Neuronal stem cell (in vitro differentiated cells): ENCODE measurements around the gene KCNJ11.

Experiments
- DNase-seq: peaks from one replicate; pipeline ENCODE4 v3.0.0-alpha.2; 2013; ENCODE audit warnings: low spot score
- H2AFZ ChIP-seq: one replicate; pipeline ENCODE4 v1.6.1; 2013; ENCODE audit warnings: mild to moderate bottlenecking, low read length, inconsistent platforms
- H2AK5ac ChIP-seq: 2 replicates; pipeline ENCODE4 v1.6.1; 2013; ENCODE audit warnings: low read depth, mild to moderate bottlenecking, inconsistent platforms, low read length, moderate library complexity, mixed read lengths
- H2BK120ac ChIP-seq: 2 replicates; pipeline ENCODE4 v1.6.1; 2013; ENCODE audit warnings: low read depth, mild to moderate bottlenecking, inconsistent platforms, low read length, moderate library complexity, mixed read lengths
- H2BK12ac ChIP-seq: one replicate; pipeline ENCODE4 v1.6.1; 2013; ENCODE audit warnings: low read length, inconsistent platforms
- H2BK15ac ChIP-seq: 2 replicates; pipeline ENCODE4 v1.6.1; 2013; ENCODE audit warnings: mild to moderate bottlenecking, low read length, inconsistent platforms, mixed read lengths
- H2BK5ac ChIP-seq: one replicate; pipeline ENCODE4 v1.6.1; 2013; ENCODE audit warnings: inconsistent platforms, mild to moderate bottlenecking, low read length, moderate library complexity
- H3K14ac ChIP-seq: one replicate; pipeline ENCODE4 v1.6.1; 2013; ENCODE audit warnings: low read length, inconsistent platforms
- H3K18ac ChIP-seq: 2 replicates; pipeline ENCODE4 v1.6.1; 2013; ENCODE audit warnings: low read length, inconsistent platforms
- H3K23ac ChIP-seq: 2 replicates; pipeline ENCODE4 v1.6.1; 2013; ENCODE audit warnings: low read depth, mild to moderate bottlenecking, mixed read lengths, low read length, inconsistent platforms; ENCODE audit not compliant: poor library complexity
- H3K27ac ChIP-seq: replicated peaks from 3 replicates; pipeline ENCODE4 v1.5.1; 2013; ENCODE audit warnings: low read length, inconsistent platforms
- H3K27me3 ChIP-seq, 3 experiments: 2 replicates each; pipeline ENCODE4 v1.6.1; 2013; ENCODE audit warnings: low read length in 3 of 3, mild to moderate bottlenecking in 2 of 3, inconsistent platforms in 1 of 3, low read depth in 1 of 3, mixed read lengths in 1 of 3, moderate library complexity in 1 of 3; ENCODE audit not compliant: control insufficient read depth in 3 of 3, insufficient read depth in 3 of 3
- H3K36me3 ChIP-seq, 2 donors: replicated peaks in 1 of 2; 2 replicates each; pipeline ENCODE4 v1.6.1; 2013; ENCODE audit warnings: low read length in 2 of 2; ENCODE audit not compliant: control insufficient read depth in 2 of 2, insufficient read depth in 2 of 2
- H3K4ac ChIP-seq: 2 replicates; pipeline ENCODE4 v1.6.1; 2013; ENCODE audit warnings: inconsistent platforms, mild to moderate bottlenecking, low read length, moderate library complexity
- H3K4me1 ChIP-seq, 2 donors: 1 replicate in 1 of 2; 2 replicates in 1 of 2; pipeline ENCODE4 v1.6.1; 2013; ENCODE audit warnings: low read length in 2 of 2, low read depth in 1 of 2; ENCODE audit not compliant: control insufficient read depth in 2 of 2, insufficient read depth in 1 of 2
- H3K4me2 ChIP-seq: one replicate; pipeline ENCODE4 v1.6.1; 2013; ENCODE audit warnings: mild to moderate bottlenecking, low read length, inconsistent platforms; ENCODE audit not compliant: insufficient read depth, poor library complexity, severe bottlenecking
- H3K4me3 ChIP-seq, 2 donors: 2 replicates each; pipeline ENCODE4 v1.5.1; 2013; ENCODE audit warnings: low read length in 2 of 2, mild to moderate bottlenecking in 2 of 2, inconsistent platforms in 1 of 2, moderate library complexity in 1 of 2
- H3K79me1 ChIP-seq: one replicate; pipeline ENCODE4 v1.6.1; 2013; ENCODE audit warnings: low read depth, mild to moderate bottlenecking, inconsistent platforms, low read length, moderate library complexity
- H3K9ac ChIP-seq: one replicate; pipeline ENCODE4 v1.6.1; 2013; ENCODE audit warnings: mild to moderate bottlenecking, low read depth, low read length, inconsistent platforms; ENCODE audit not compliant: poor library complexity
- H3K9me3 ChIP-seq, 2 donors: replicated peaks in 1 of 2; 2 replicates each; pipeline versions ENCODE3 to v1.6.1; 2013; ENCODE audit warnings: low read length in 2 of 2, mild to moderate bottlenecking in 2 of 2, inconsistent platforms in 1 of 2, low read depth in 1 of 2, mixed read lengths in 1 of 2, moderate library complexity in 1 of 2; ENCODE audit not compliant: control insufficient read depth in 2 of 2, insufficient read depth in 1 of 2
- H4K8ac ChIP-seq: one replicate; pipeline ENCODE4 v1.6.1; 2013; ENCODE audit warnings: low read depth, mild to moderate bottlenecking, inconsistent platforms, low read length, moderate library complexity
- H4K91ac ChIP-seq: one replicate; pipeline ENCODE4 v1.6.1; 2013; ENCODE audit warnings: low read length, low read depth, mild to moderate bottlenecking, inconsistent platforms; ENCODE audit not compliant: poor library complexity
- WGBS, 2 donors: extraction: QIAGEN DNeasy Blood & Tissue Kit; methylation state at CpG; one replicate each; pipeline ENCODE4 v1.1.7; 2013; ENCODE audit warnings: missing lambda C conversion rate in 2 of 2, mixed read lengths in 1 of 2; ENCODE audit not compliant: insufficient read length in 2 of 2, insufficient replicate concordance in 1 of 2; ENCODE audit errors: extremely low coverage in 2 of 2; 5-methylcytosine and 5-hydroxymethylcytosine counted together

KCNJ11 gene

DNA sequence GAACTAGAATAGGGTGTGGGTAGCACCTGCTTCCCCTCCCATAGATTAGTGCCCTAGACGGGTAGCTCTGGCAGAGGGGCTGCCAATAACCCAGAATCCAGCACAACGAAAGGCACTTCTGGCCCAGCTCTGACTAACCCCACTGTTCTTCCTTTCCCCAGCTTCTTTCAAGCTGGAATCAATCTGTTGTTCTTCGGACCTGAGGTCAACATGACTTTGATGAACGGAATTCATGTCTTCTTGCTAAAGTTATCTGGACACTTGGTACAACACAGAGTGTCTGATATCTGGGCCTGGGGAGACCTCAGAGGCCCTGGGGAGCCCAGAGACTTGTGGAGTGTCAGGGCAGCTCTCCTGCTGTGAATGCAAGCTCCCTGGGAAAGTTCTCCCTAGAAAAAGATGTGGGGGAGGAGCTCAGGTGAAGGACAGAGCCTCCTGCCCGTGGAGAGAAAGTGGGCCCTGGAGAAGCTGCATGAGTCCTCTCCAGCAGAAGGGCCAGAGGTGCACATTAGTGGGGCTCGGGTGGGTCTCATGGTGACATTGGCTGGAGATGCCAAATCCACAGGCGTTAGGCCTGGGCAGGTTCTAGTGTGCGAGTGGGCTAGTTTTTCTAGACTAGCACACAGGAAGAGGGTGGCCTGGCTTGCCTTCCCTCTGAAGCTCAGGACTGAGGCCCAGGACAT, 6.3 kb downstream of the KCNJ11 start:
- no peak for DNase-seq
- H3K14ac ChIP-seq, result no peak overlapping the region
- H4K8ac ChIP-seq, result no peak overlapping the region
- no peak overlapping the region for H3K23ac ChIP-seq
- H2BK12ac ChIP-seq, result no peak overlapping the region
- no peak overlapping the region for H3K27ac ChIP-seq
- no peak overlapping the region for H4K91ac ChIP-seq
- no CpG with 5 or more reads among the region's 8 CpGs for WGBS, 2 donors
- H3K18ac ChIP-seq, result peak overlapping the region; percentile 27
- H3K9me3 ChIP-seq, result peaks cover 6 to 23% of the 10 kb centered on the region in 2 donors
- H3K4me2 ChIP-seq, result no peak overlapping the region
- no peak overlapping the region for H3K4ac ChIP-seq
- peaks cover 0 to 8% (median 0%) of the 10 kb centered on the region in 3 experiments for H3K27me3 ChIP-seq
- peaks cover 0 to 39% of the 10 kb centered on the region in 2 donors for H3K36me3 ChIP-seq
- no peak overlapping the region for H3K9ac ChIP-seq
- H2BK15ac ChIP-seq, result no peak overlapping the region
- no peak overlapping the region for H3K4me3 ChIP-seq
- no peak overlapping the region for H2AFZ ChIP-seq
- no peaks in the 10 kb centered on the region for H3K79me1 ChIP-seq
- no peaks in the 10 kb centered on the region for H3K4me1 ChIP-seq
- no peak overlapping the region for H2BK120ac ChIP-seq
- no peak overlapping the region for H2AK5ac ChIP-seq
- H2BK5ac ChIP-seq, result no peak overlapping the region

DNA sequence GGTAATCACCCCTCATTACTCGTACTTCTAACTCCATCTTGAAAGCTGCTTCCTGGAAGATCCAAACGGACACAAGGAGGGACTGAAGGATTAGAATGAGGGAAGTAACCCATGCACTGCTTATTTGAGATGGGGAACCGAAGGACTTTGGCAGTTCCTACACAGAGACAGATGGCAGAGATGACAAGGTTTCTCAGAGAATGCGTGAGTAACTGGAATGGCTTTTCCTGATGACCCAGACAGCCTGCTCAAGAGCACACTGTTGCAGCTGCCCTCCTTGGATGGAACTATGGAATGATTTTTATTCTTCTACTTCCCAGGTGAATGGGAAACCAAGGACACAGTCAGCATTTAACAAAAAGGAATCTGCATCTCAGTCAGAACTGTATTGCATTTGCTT, 7.3 kb downstream of the KCNJ11 start:
- Histone ChIP-seq H4K8ac (no peak overlapping the region), H3K4ac (no peak overlapping the region), H2AK5ac (no peak overlapping the region), H3K23ac (no peak overlapping the region), H3K4me2 (no peak overlapping the region), H3K27me3 (peaks cover 0 to 5% (median 0%) of the 10 kb centered on the region in 3 experiments), H2AFZ (no peak overlapping the region), H2BK15ac (no peak overlapping the region), H3K9ac (no peak overlapping the region), H2BK5ac (no peak overlapping the region), H3K4me1 (no peaks in the 10 kb centered on the region), H4K91ac (no peak overlapping the region), H3K4me3 (no peak overlapping the region), H2BK12ac (no peak overlapping the region), H3K9me3 (peaks cover 5 to 29% of the 10 kb centered on the region in 2 donors), H2BK120ac (no peak overlapping the region), H3K36me3 (peaks cover 0 to 49% of the 10 kb centered on the region in 2 donors), H3K14ac (no peak overlapping the region), H3K27ac (no peak overlapping the region), H3K79me1 (no peaks in the 10 kb centered on the region), H3K18ac (no peak overlapping the region)
- DNase-seq, result no peak
- no CpG with 5 or more reads among the region's 4 CpGs for WGBS, 2 donors

DNA sequence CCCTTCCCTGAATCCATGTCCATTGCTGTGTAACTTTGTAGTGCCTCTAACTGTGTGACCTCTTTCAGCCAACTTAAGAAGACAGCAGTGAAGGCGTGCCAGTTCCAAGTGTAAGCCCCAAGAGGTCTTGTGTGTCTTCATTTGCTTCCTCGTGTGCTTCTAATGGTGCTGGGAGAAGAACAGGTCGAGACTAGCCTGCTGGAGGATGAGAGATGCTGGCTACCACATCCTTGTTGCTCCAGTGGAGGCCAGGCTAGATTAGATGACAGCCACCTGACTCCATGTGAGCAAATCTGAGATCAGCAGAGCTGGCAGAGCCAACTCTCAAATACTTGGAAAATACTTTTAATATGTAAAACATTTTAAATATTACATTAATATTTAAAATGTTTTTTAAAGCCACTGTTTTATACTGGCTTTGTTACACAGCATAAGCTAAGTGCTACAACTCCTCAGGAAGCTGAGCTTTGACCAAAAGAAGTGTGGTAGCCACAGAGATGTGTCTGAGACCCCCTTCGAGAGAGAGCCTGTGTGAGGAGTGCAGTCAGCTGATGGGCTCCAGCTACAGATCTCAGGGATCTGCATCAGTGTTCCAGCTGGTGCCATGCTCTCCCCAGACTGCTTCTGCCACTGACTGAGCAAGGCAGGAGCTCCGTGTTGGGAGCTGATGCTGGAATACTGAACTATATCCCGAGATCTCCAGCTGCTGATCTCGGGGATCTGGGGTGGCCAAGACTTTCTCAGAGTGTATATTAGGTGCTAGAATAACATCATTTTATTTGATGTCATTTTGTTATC, 8.9 kb downstream of the KCNJ11 start:
- no peaks in the 10 kb centered on the region for H3K79me1 ChIP-seq
- H3K23ac ChIP-seq, result no peak overlapping the region
- H2BK120ac ChIP-seq, result no peak overlapping the region
- no peak overlapping the region for H2BK12ac ChIP-seq
- WGBS, 2 donors, result no CpG with 5 or more reads among the region's 7 CpGs
- H3K36me3 ChIP-seq, result peaks cover 0 to 65% of the 10 kb centered on the region in 2 donors
- DNase-seq, result no peak
- no peak overlapping the region for H3K4me3 ChIP-seq
- no peak overlapping the region for H4K8ac ChIP-seq
- H3K14ac ChIP-seq, result no peak overlapping the region
- no peaks in the 10 kb centered on the region for H3K4me1 ChIP-seq
- no peak overlapping the region for H3K4me2 ChIP-seq
- no peak overlapping the region for H2AFZ ChIP-seq
- no peak overlapping the region for H3K9ac ChIP-seq
- H3K27ac ChIP-seq, result no peak overlapping the region
- H3K27me3 ChIP-seq, result no peaks in the 10 kb centered on the region
- no peak overlapping the region for H2AK5ac ChIP-seq
- no peak overlapping the region for H3K18ac ChIP-seq
- H2BK15ac ChIP-seq, result no peak overlapping the region
- no peak overlapping the region for H4K91ac ChIP-seq
- no peak overlapping the region for H3K4ac ChIP-seq
- peaks cover 5 to 36% of the 10 kb centered on the region in 2 donors for H3K9me3 ChIP-seq
- no peak overlapping the region for H2BK5ac ChIP-seq

DNA sequence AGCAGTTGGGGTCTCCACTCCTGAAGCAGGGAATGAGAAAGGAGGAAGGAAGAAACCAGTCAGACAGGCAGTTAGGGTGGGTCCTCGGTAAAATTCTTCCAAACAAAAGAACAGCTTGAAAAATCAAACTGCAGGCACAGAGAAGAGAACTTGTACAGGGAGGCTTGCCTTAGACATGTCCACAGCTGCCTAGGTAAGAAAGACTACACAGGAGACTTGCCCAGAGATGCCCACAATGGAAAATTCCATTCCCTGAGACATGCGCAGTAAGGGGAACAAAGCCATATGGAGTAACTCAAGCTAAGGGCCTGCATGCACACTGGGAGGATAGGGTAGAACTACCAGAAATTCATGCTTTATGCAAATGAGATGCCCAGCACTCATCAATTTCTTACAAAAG, 9.8 kb downstream of the KCNJ11 start:
- Histone ChIP-seq H2AFZ (no peak overlapping the region), H3K27me3 (no peaks in the 10 kb centered on the region), H2BK5ac (no peak overlapping the region), H3K18ac (no peak overlapping the region), H3K23ac (no peak overlapping the region), H2AK5ac (no peak overlapping the region), H3K27ac (no peak overlapping the region), H3K9me3 (peaks cover 10 to 46% of the 10 kb centered on the region in 2 donors), H2BK15ac (no peak overlapping the region), H3K4ac (no peak overlapping the region), H3K4me2 (no peak overlapping the region), H3K14ac (no peak overlapping the region), H3K79me1 (no peaks in the 10 kb centered on the region), H4K91ac (no peak overlapping the region), H3K9ac (no peak overlapping the region), H4K8ac (no peak overlapping the region), H3K4me1 (no peaks in the 10 kb centered on the region), H3K4me3 (no peak overlapping the region), H3K36me3 (peaks cover 0 to 74% of the 10 kb centered on the region in 2 donors), H2BK12ac (no peak overlapping the region), H2BK120ac (no peak overlapping the region)
- DNase-seq, result no peak
- no CpG with 5 or more reads among the region's 2 CpGs for WGBS, 2 donors
